Measurements from ENCODE around the gene GNL3L.
"Not testable (repeated sequence)": the region's sequence is repeated elsewhere in the genome, so short reads cannot be mapped to it uniquely, and the experiment has no call there.

GNL3L gene

GRCh38 chrX:54529552-54530356 lies at the start of gene GNL3L:
Gene GNL3L, plus strand, starts transcription at chrX:54530219. Its CDS starts 2,348 bp downstream, at chrX:54532567.
- H3K9ac ChIP-seq (ENCODE audit: low read depth, low read length), result peak within 1 kb of the TSS; percentile 90
- H3K36me3 ChIP-seq (ENCODE audit: insufficient read depth, low read length), result peaks cover 7% of the 10 kb centered on the region; the same call in 1 of the 2 replicates
- H3K4me1 ChIP-seq (ENCODE audit: insufficient read depth, low read length), result peaks cover 5% of the 10 kb centered on the region; the same call in 1 of the 2 replicates
- no peaks in the 10 kb centered on the region; the same call in 1 of the 2 replicates for H3K9me3 ChIP-seq (ENCODE audit: control insufficient read depth, insufficient read depth, low read length)

- peaks cover 55% of the 10 kb centered on the region for H3K4me1 ChIP-seq (ENCODE audit: insufficient read depth, low read length)
- no peaks in the 10 kb centered on the region for H3K36me3 ChIP-seq (ENCODE audit: insufficient read depth, low read length)
- no peaks in the 10 kb centered on the region for H3K9me3 ChIP-seq (ENCODE audit: control insufficient read depth, insufficient read depth, low read length)
- H3K9ac ChIP-seq (ENCODE audit: low read depth, low read length), result peak overlapping the region; percentile 21
These were observed 47.0 kb upstream of the GNL3L start for GRCh38 chrX:54482839-54483593.

GRCh38 chrX:54483946-54484345 lies 46.1 kb upstream of the GNL3L start:
- Histone ChIP-seq H3K9ac (ENCODE audit: low read depth, low read length) (no peak overlapping the region), H3K9me3 (ENCODE audit: control insufficient read depth, insufficient read depth, low read length) (no peaks in the 10 kb centered on the region), H3K36me3 (ENCODE audit: insufficient read depth, low read length) (no peaks in the 10 kb centered on the region), H3K4me1 (ENCODE audit: insufficient read depth, low read length) (peaks cover 49% of the 10 kb centered on the region)

GRCh38 chrX:54484666-54485065 lies 45.4 kb upstream of the GNL3L start:
- H3K9me3 ChIP-seq (ENCODE audit: control insufficient read depth, insufficient read depth, low read length), result no peaks in the 10 kb centered on the region
- peaks cover 43% of the 10 kb centered on the region for H3K4me1 ChIP-seq (ENCODE audit: insufficient read depth, low read length)
- no peak overlapping the region for H3K9ac ChIP-seq (ENCODE audit: low read depth, low read length)
- no peaks in the 10 kb centered on the region for H3K36me3 ChIP-seq (ENCODE audit: insufficient read depth, low read length)

GRCh38 chrX:54489819-54490218 lies 40.2 kb upstream of the GNL3L start:
- H3K9ac ChIP-seq (ENCODE audit: low read depth, low read length); H3K9me3 ChIP-seq (ENCODE audit: control insufficient read depth, insufficient read depth, low read length); H3K36me3 ChIP-seq (ENCODE audit: insufficient read depth, low read length): not testable (repeated sequence)
- peaks cover 27% of the 10 kb centered on the region; the same call in 1 of the 2 replicates for H3K4me1 ChIP-seq (ENCODE audit: insufficient read depth, low read length)

- Histone ChIP-seq H3K9me3 (ENCODE audit: control insufficient read depth, insufficient read depth, low read length) (no peaks in the 10 kb centered on the region), H3K4me1 (ENCODE audit: insufficient read depth, low read length) (peaks cover 29% of the 10 kb centered on the region; the same call in 1 of the 2 replicates), H3K9ac (ENCODE audit: low read depth, low read length) (no peak overlapping the region), H3K36me3 (ENCODE audit: insufficient read depth, low read length) (no peaks in the 10 kb centered on the region)
These were observed 37.7 kb upstream of the GNL3L start for GRCh38 chrX:54492340-54492739.

GRCh38 chrX:54494166-54494988 lies 35.6 kb upstream of the GNL3L start:
- peaks cover 42% of the 10 kb centered on the region for H3K4me1 ChIP-seq (ENCODE audit: insufficient read depth, low read length)
- H3K9me3 ChIP-seq (ENCODE audit: control insufficient read depth, insufficient read depth, low read length), result no peaks in the 10 kb centered on the region
- H3K9ac ChIP-seq (ENCODE audit: low read depth, low read length), result peak overlapping the region; percentile 83
- no peaks in the 10 kb centered on the region for H3K36me3 ChIP-seq (ENCODE audit: insufficient read depth, low read length)

GRCh38 chrX:54494989-54495813 lies 34.8 kb upstream of the GNL3L start:
- Histone ChIP-seq H3K4me1 (ENCODE audit: insufficient read depth, low read length) (peaks cover 42% of the 10 kb centered on the region), H3K36me3 (ENCODE audit: insufficient read depth, low read length) (no peaks in the 10 kb centered on the region), H3K9ac (ENCODE audit: low read depth, low read length) (peak overlapping the region; percentile 83), H3K9me3 (ENCODE audit: control insufficient read depth, insufficient read depth, low read length) (no peaks in the 10 kb centered on the region)

- peak within 1 kb of the TSS; percentile 83 for H3K9ac ChIP-seq (ENCODE audit: low read depth, low read length)
- H3K36me3 ChIP-seq (ENCODE audit: insufficient read depth, low read length), result no peaks in the 10 kb centered on the region
- H3K4me1 ChIP-seq (ENCODE audit: insufficient read depth, low read length), result peaks cover 42% of the 10 kb centered on the region
- no peaks in the 10 kb centered on the region for H3K9me3 ChIP-seq (ENCODE audit: control insufficient read depth, insufficient read depth, low read length)
These were observed 34.1 kb upstream of the GNL3L start, which contains the start of gene FGD1 for GRCh38 chrX:54495814-54496516. Gene FGD1, minus strand, starts transcription at chrX:54496234. Its CDS starts 802 bp downstream, at chrX:54495432.

GRCh38 chrX:54496517-54496852 lies 33.5 kb upstream of the GNL3L start:
- H3K9ac ChIP-seq (ENCODE audit: low read depth, low read length), result peak overlapping the region; percentile 83
- no peaks in the 10 kb centered on the region for H3K9me3 ChIP-seq (ENCODE audit: control insufficient read depth, insufficient read depth, low read length)
- peaks cover 39% of the 10 kb centered on the region for H3K4me1 ChIP-seq (ENCODE audit: insufficient read depth, low read length)
- H3K36me3 ChIP-seq (ENCODE audit: insufficient read depth, low read length), result no peaks in the 10 kb centered on the region

GRCh38 chrX:54496936-54497335 lies 33.1 kb upstream of the GNL3L start:
- H3K4me1 ChIP-seq (ENCODE audit: insufficient read depth, low read length), result peaks cover 39% of the 10 kb centered on the region
- no peaks in the 10 kb centered on the region for H3K36me3 ChIP-seq (ENCODE audit: insufficient read depth, low read length)
- H3K9ac ChIP-seq (ENCODE audit: low read depth, low read length), result peak overlapping the region; percentile 83; the same call in 1 of the 2 replicates
- H3K9me3 ChIP-seq (ENCODE audit: control insufficient read depth, insufficient read depth, low read length), result no peaks in the 10 kb centered on the region

- Histone ChIP-seq H3K4me1 (ENCODE audit: insufficient read depth, low read length) (peaks cover 9% of the 10 kb centered on the region; the same call in 1 of the 2 replicates), H3K9me3 (ENCODE audit: control insufficient read depth, insufficient read depth, low read length) (peaks cover 9% of the 10 kb centered on the region; the same call in 1 of the 2 replicates), H3K36me3 (ENCODE audit: insufficient read depth, low read length) (no peaks in the 10 kb centered on the region), H3K9ac (ENCODE audit: low read depth, low read length) (no peak overlapping the region)
These were observed 20.6 kb upstream of the GNL3L start for GRCh38 chrX:54509400-54509799.

GRCh38 chrX:54529151-54529550 lies 868 bp upstream of the GNL3L start:
- H3K36me3 ChIP-seq (ENCODE audit: insufficient read depth, low read length), result peaks cover under 1% of the 10 kb centered on the region; the same call in 1 of the 2 replicates
- no peaks in the 10 kb centered on the region; the same call in 1 of the 2 replicates for H3K9me3 ChIP-seq (ENCODE audit: control insufficient read depth, insufficient read depth, low read length)
- H3K9ac ChIP-seq (ENCODE audit: low read depth, low read length), result peak overlapping the region; percentile 90
- H3K4me1 ChIP-seq (ENCODE audit: insufficient read depth, low read length), result peaks cover 5% of the 10 kb centered on the region; the same call in 1 of the 2 replicates
